ENCODE measurements around the gene PITX1.

GRCh38 chr5:135072387-135073281 lies 38.6 kb upstream of the PITX1 start:
- TF ChIP-seq CTCF (IDR thresholded peaks at IDR 0.05) = no peak
- TF ChIP-seq EZH2 (IDR thresholded peaks at IDR 0.05) = no peak

Measured in neural progenitor cell (in vitro differentiated cells).